ENCODE data around the gene PTGES.
A peak's percentile ranks its signal among the peaks of the same experiment; 100 is the strongest.

The PTGES gene

DNA sequence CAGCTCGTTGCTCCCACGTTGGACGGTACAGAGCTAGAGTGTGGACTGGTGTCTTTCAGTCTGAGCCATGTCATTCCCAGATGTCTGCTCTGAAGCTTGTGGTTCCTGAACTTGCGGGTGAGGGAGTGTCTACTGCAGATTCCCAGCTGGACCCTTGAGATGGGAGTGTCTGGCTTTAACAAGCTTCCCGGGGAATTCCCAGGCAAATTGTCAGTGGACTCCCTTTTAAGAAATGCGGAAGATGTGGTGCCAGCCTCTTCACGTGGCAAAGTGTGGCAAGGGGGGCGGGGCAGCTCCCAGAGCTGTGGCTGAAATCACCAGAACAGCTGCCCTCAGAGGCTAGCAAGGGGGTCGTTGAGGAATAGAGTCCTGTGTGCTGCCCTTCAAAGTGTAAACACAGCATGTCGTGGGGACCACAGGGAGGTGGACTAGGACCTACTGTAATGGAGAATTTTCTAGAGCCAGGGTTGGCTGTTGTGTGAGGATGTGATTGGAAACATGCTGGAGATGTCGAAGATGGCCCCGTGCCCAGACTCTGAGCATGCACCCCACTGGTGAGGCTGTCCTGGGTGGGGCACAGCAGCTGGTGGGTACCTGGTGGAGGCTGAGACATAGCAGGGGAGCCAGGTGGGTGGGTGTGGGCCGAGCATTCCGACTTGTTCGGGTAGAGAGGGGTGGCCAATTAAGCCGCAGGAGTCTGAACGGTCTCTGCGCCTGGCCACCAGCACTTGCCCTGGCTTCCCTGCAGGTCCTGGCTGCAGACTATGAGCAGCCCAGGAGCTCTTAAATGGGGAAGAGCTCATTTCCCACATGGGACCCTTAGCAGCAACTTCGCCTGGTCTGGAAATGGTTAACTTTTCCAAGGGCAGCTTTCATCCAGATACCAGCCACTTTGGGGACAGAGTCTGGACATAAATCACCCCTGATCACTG, 50.0 kb downstream of the PTGES start:
- peaks cover 8% of the 10 kb centered on the region for H3K4me1 ChIP-seq (ENCODE audit: insufficient read depth, insufficient read length)
- DNase-seq (ENCODE audit: low read depth, low spot score), result no peak
- H3K9ac ChIP-seq (ENCODE audit: insufficient read length, low read depth), result no peak overlapping the region
- H3K36me3 ChIP-seq (ENCODE audit: insufficient read depth, insufficient read length, low read length), result no peaks in the 10 kb centered on the region
- H3K4me3 ChIP-seq (ENCODE audit: insufficient read length, low read depth), result no peak overlapping the region
- no peaks in the 10 kb centered on the region for H3K9me3 ChIP-seq (ENCODE audit: insufficient read depth, low read length)
- H3K27me3 ChIP-seq (ENCODE audit: insufficient read depth, insufficient read length), result no peaks in the 10 kb centered on the region
- TF ChIP-seq YY1 (IDR thresholded peaks at IDR 0.05; ENCODE audit: insufficient read depth, insufficient read length) (no peak), ZNF274 (IDR thresholded peaks at IDR 0.05; ENCODE audit: low read depth, low read length) (no peak), SUZ12 (IDR thresholded peaks at IDR 0.05; ENCODE audit: extremely low read depth, insufficient read depth, insufficient read length) (no peak)

DNA sequence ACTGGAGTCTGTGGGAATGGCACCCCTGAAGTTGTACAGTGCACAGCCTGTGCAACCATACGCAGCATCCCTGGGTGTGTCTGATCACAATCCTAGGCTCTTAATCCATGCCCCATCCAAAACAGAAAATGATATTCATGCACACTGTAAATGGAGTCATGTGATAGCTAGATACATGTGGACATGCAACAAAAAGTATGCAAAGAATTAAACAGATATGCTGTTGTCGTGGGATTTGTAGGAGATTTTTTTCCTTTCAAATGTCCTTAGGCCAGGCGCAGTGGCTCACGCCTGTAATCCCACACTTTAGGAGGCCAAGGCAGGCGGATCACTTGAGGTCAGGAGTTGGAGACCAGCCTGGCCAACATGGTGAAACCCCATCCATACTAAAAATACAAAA, 51.3 kb downstream of the PTGES start:
- peaks cover 6% of the 10 kb centered on the region for H3K27me3 ChIP-seq (ENCODE audit: insufficient read depth, insufficient read length)
- DNase-seq (ENCODE audit: low read depth, low spot score), result no peak
- no peaks in the 10 kb centered on the region for H3K9me3 ChIP-seq (ENCODE audit: insufficient read depth, low read length)
- no peak overlapping the region for H3K9ac ChIP-seq (ENCODE audit: insufficient read length, low read depth)
- no peak overlapping the region for H3K4me3 ChIP-seq (ENCODE audit: insufficient read length, low read depth)
- H3K36me3 ChIP-seq (ENCODE audit: insufficient read depth, insufficient read length, low read length), result no peaks in the 10 kb centered on the region
- TF ChIP-seq ZNF274 (IDR thresholded peaks at IDR 0.05; ENCODE audit: low read depth, low read length) (no peak), SUZ12 (IDR thresholded peaks at IDR 0.05; ENCODE audit: extremely low read depth, insufficient read depth, insufficient read length) (no peak), YY1 (IDR thresholded peaks at IDR 0.05; ENCODE audit: insufficient read depth, insufficient read length) (no peak)
- H3K4me1 ChIP-seq (ENCODE audit: insufficient read depth, insufficient read length), result peaks cover 6% of the 10 kb centered on the region

DNA sequence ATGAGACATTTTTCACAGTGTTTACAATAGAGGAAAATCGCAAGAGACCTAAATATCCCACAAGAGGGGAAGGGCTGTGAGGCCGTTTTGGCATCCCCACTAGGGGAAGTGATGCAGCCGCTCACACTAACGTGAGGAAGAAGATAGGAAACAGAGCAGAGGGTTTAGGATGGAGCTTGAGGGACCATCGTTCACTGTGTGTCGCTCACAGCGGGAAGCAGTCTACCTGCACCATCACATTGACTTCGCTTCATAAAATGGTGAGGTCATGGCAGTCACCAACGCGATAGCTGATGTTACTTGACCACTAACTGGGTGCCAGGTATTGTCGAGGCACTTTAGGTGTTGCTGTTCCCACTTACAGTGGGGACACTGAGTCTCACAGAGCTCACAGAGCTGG, 51.8 kb downstream of the PTGES start:
- Histone ChIP-seq H3K36me3 (ENCODE audit: insufficient read depth, insufficient read length, low read length) (no peaks in the 10 kb centered on the region), H3K4me3 (ENCODE audit: insufficient read length, low read depth) (no peak overlapping the region), H3K9me3 (ENCODE audit: insufficient read depth, low read length) (no peaks in the 10 kb centered on the region), H3K9ac (ENCODE audit: insufficient read length, low read depth) (no peak overlapping the region), H3K4me1 (ENCODE audit: insufficient read depth, insufficient read length) (peaks cover 6% of the 10 kb centered on the region), H3K27me3 (ENCODE audit: insufficient read depth, insufficient read length) (peaks cover 7% of the 10 kb centered on the region)
- no peak for DNase-seq (ENCODE audit: low read depth, low spot score)
- TF ChIP-seq SUZ12 (IDR thresholded peaks at IDR 0.05; ENCODE audit: extremely low read depth, insufficient read depth, insufficient read length) (no peak), ZNF274 (IDR thresholded peaks at IDR 0.05; ENCODE audit: low read depth, low read length) (no peak), YY1 (IDR thresholded peaks at IDR 0.05; ENCODE audit: insufficient read depth, insufficient read length) (no peak)

DNA sequence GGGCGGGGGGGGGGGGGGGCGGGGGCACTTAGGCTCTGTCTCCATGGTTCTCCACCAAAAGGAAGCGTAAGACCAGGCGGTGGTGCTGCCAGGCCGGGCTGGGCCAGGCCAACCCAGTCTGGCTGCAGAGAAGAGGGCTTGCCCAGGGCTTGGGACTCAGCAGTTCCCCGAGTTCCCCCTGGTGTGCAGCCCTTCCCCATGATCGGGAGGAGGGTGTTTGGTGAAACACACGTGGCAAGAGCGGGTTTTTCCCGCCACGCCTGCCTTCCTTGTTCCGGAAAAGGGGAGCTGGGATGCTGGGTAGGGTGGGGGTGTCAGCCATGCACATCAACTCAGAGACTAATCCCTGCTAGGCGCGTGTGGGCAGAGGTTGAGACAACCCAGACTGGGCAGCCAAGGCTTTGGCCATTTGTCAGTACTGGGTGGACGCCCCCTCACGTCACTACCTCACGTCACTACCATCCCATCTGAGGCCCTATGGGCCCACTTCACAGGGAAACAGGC, 54.5 kb downstream of the PTGES start:
- Histone ChIP-seq H3K9ac (ENCODE audit: insufficient read length, low read depth) (peak overlapping the region; percentile 82), H3K9me3 (ENCODE audit: insufficient read depth, low read length) (no peaks in the 10 kb centered on the region), H3K4me3 (ENCODE audit: insufficient read length, low read depth) (no peak overlapping the region), H3K4me1 (ENCODE audit: insufficient read depth, insufficient read length) (peaks cover 16% of the 10 kb centered on the region), H3K27me3 (ENCODE audit: insufficient read depth, insufficient read length) (peaks cover 7% of the 10 kb centered on the region), H3K36me3 (ENCODE audit: insufficient read depth, insufficient read length, low read length) (no peaks in the 10 kb centered on the region)
- TF ChIP-seq SUZ12 (IDR thresholded peaks at IDR 0.05; ENCODE audit: extremely low read depth, insufficient read depth, insufficient read length), result no peak
- no peak for TF ChIP-seq ZNF274 (IDR thresholded peaks at IDR 0.05; ENCODE audit: low read depth, low read length)
- no peak for TF ChIP-seq YY1 (IDR thresholded peaks at IDR 0.05; ENCODE audit: insufficient read depth, insufficient read length)
- DNase-seq (ENCODE audit: low read depth, low spot score), result no peak

DNA sequence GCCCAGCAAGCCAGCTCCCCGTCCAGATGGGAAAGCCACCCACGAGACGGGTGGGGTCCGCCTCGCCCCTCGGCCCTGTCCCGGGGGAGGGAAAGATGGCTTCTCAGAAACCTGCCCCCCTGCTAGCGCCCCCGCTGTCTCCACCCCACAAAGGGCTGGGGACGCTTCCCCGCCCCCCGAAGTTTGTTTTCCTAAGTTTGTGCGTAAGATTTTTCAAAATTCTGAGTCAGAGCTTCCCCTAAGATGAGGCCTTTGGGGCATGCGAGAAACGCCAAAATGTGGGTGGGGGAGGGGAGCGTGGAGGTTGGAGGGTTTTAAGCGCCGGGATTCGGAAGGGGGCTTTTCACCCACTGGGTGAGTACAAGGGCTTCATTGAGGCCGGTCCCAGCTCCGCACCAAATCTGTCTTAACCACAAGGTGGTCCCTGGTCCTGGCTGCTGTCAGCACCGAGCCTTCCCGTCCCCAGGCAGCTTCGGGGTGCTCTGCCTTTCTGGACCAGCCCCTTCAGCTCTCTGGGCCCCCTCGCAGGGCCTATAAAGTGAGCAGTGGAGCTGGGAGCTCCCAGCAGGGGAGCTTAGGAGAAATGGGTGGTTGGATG, 55.1 kb downstream of the PTGES start:
- H3K9ac ChIP-seq (ENCODE audit: insufficient read length, low read depth), result peak overlapping the region; percentile 82
- no peaks in the 10 kb centered on the region for H3K9me3 ChIP-seq (ENCODE audit: insufficient read depth, low read length)
- H3K27me3 ChIP-seq (ENCODE audit: insufficient read depth, insufficient read length), result peaks cover 7% of the 10 kb centered on the region
- peak overlapping the region; percentile 53 for H3K4me3 ChIP-seq (ENCODE audit: insufficient read length, low read depth)
- H3K36me3 ChIP-seq (ENCODE audit: insufficient read depth, insufficient read length, low read length), result no peaks in the 10 kb centered on the region
- H3K4me1 ChIP-seq (ENCODE audit: insufficient read depth, insufficient read length), result peaks cover 16% of the 10 kb centered on the region
- DNase-seq (ENCODE audit: low read depth, low spot score), result no peak
- TF ChIP-seq ZNF274 (IDR thresholded peaks at IDR 0.05; ENCODE audit: low read depth, low read length) (no peak), SUZ12 (IDR thresholded peaks at IDR 0.05; ENCODE audit: extremely low read depth, insufficient read depth, insufficient read length) (no peak), YY1 (IDR thresholded peaks at IDR 0.05; ENCODE audit: insufficient read depth, insufficient read length) (no peak)

DNA sequence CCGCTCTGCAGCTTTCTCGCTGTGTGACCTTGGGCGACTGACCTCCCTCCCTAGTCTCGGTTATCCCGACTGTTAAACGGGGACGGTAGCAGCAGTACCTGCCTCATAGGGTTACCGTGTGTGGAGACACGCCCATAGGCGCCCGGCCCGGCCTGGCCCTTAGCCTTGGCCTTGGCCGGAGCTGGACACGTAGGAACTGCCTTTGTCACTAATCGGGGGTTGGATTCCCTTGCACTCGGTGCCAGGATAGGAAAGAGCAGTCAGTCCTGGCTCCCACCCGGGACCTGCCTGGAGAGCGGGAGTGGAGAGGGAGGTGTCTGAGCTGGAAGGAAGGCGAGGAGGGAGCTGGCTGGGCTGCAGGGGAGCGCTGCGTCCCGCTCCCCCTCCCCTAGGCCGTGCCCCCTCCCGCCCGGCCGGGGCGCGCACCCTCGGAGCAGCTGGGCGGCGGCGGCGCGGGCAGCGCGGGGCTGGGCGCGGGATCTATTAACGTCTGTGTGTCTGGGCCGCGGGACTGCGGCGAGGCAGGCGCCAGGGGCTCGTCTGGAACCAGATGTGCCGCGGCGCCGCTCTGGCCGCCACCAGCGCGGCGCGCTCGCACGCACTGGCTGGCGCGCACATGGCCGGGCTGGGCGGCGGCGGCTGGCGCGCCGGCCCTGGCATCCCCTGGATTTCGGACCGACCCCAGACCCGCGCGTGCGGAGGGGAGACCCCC, 55.7 kb downstream of the PTGES start:
- Histone ChIP-seq H3K4me1 (ENCODE audit: insufficient read depth, insufficient read length) (peaks cover 16% of the 10 kb centered on the region), H3K4me3 (ENCODE audit: insufficient read length, low read depth) (peak overlapping the region; percentile 53), H3K36me3 (ENCODE audit: insufficient read depth, insufficient read length, low read length) (no peaks in the 10 kb centered on the region), H3K9ac (ENCODE audit: insufficient read length, low read depth) (peak overlapping the region; percentile 82), H3K9me3 (ENCODE audit: insufficient read depth, low read length) (no peaks in the 10 kb centered on the region), H3K27me3 (ENCODE audit: insufficient read depth, insufficient read length) (peaks cover 7% of the 10 kb centered on the region)
- DNase-seq (ENCODE audit: low read depth, low spot score), result no peak
- TF ChIP-seq ZNF274 (IDR thresholded peaks at IDR 0.05; ENCODE audit: low read depth, low read length) (no peak), SUZ12 (IDR thresholded peaks at IDR 0.05; ENCODE audit: extremely low read depth, insufficient read depth, insufficient read length) (no peak), YY1 (IDR thresholded peaks at IDR 0.05; ENCODE audit: insufficient read depth, insufficient read length) (no peak)

Measured in NT2/D1 (cell line).